HepG2 (cell line): ENCODE results near the gene RAB35. TPM values are rescaled to one million over a fixed set of nuclear protein-coding genes. Genes with fewer than 3 reads are reported as not detected.

Experiments
- ATAC-seq: fragments of 200-7000 bp; cut with Tn5 transposase; 3 replicates; pipeline ENCODE4 v1.9.1; 2020; ENCODE audit warnings: mild to moderate bottlenecking, moderate library complexity
- BruUV-seq: library from RNA; stranded (reverse); fragments of 400-500 nt; replicated peaks from 2 replicates; lab custom pipeline; 2021; lab: Mats Ljungman, UMichigan
- CTCF ChIA-PET: fragments of 300-600 bp; formaldehyde crosslinking; extraction: SDS; loops from one replicate; lab custom pipeline; 2021; ENCODE audit warnings: low total read pairs, inconsistent platforms, low intra/inter-chr PET ratio; lab: Yijun Ruan, JAX
- POLR2A ChIA-PET: fragments of 350-600 bp; sonication (Branson Sonifier 250); formaldehyde crosslinking; loops from one replicate; lab custom pipeline; 2020; ENCODE audit warnings: antibody characterized with exemption, inconsistent platforms; lab: Yijun Ruan, JAX
- DNase-seq: peaks from one replicate; pipeline ENCODE4 v3.0.0-alpha.2; 2015; ENCODE audit warnings: low spot score
- FAIRE-seq: peaks from 3 replicates; lab custom pipeline; 2011; peaks lifted over from hg19 to GRCh38; lab: Jason Lieb, UNC
- H2AFZ ChIP-seq: one replicate; pipeline ENCODE4 v1.6.1; 2011; ENCODE audit warnings: low read length, inconsistent platforms
- H3K27ac ChIP-seq: fragments of 300-600 bp; 3 replicates; pipeline ENCODE4 v1.8.0; 2011; ENCODE audit warnings: mixed run types, mild to moderate bottlenecking, mixed read lengths, low read length, inconsistent platforms; ENCODE audit not compliant: insufficient read depth; ENCODE audit errors: extremely low read length
- H3K27me3 ChIP-seq, 2 experiments: fragments of 200-600 bp in 1 of 2; 2 replicates in 1 of 2; 3 replicates in 1 of 2; pipeline versions ENCODE4 v1.6.0 to v1.8.0; 2011; ENCODE audit warnings: low read length in 2 of 2, mild to moderate bottlenecking in 2 of 2, moderate library complexity in 2 of 2, inconsistent platforms in 1 of 2; ENCODE audit not compliant: insufficient read depth in 2 of 2, control insufficient read depth in 1 of 2
- H3K36me3 ChIP-seq, 2 experiments: fragments of 200-600 bp in 1 of 2; replicated peaks in 1 of 2; 2 replicates in 1 of 2; 3 replicates in 1 of 2; pipeline versions ENCODE4 v1.5.1 to v1.8.0; 2011; ENCODE audit warnings: low read length in 2 of 2, inconsistent platforms in 1 of 2; ENCODE audit not compliant: insufficient read depth in 2 of 2, control insufficient read depth in 1 of 2
- H3K4me1 ChIP-seq: 2 replicates; pipeline ENCODE4 v1.5.1; 2012; ENCODE audit warnings: low read length, inconsistent platforms; ENCODE audit not compliant: insufficient read depth
- H3K4me2 ChIP-seq: 2 replicates; pipeline ENCODE4 v1.6.0; 2011; ENCODE audit warnings: low read depth, low read length, inconsistent platforms
- H3K4me3 ChIP-seq, 3 experiments: fragments of 200-600 bp in 1 of 3; sonication (generic), shearing (Covaris generic) in 1 of 3; replicated peaks in 1 of 3; 2 replicates each; pipeline ENCODE4 v1.5.1; 2011 to 2016; ENCODE audit warnings: low read length in 3 of 3, inconsistent platforms in 2 of 3, low read depth in 2 of 3, mild to moderate bottlenecking in 2 of 3, control low read depth in 1 of 3, mixed read lengths in 1 of 3; ENCODE audit not compliant: insufficient read depth in 1 of 3
- H3K79me2 ChIP-seq: one replicate; pipeline ENCODE4 v1.6.1; 2011; ENCODE audit warnings: low read length, inconsistent platforms; ENCODE audit not compliant: insufficient read depth
- H3K9ac ChIP-seq: 2 replicates; pipeline ENCODE4 v1.6.0; 2011; ENCODE audit warnings: mild to moderate bottlenecking, low read depth, low read length, inconsistent platforms; ENCODE audit not compliant: insufficient read depth
- H3K9me3 ChIP-seq: 2 replicates; pipeline ENCODE4 v1.5.1; 2012; ENCODE audit warnings: mild to moderate bottlenecking, low read length
- H4K20me1 ChIP-seq: 2 replicates; pipeline ENCODE4 v1.6.0; 2011; ENCODE audit warnings: inconsistent platforms, mild to moderate bottlenecking, low read length, moderate library complexity; ENCODE audit not compliant: insufficient read depth
- CEBPB ChIP-seq: IDR thresholded peaks from 2 replicates; pipeline ENCODE4 v1.6.1; 2011; ENCODE audit warnings: low read depth, low read length, improper control_type of control experiment, borderline replicate concordance
- DMAP1 ChIP-seq: IDR thresholded peaks from 2 replicates; pipeline ENCODE4 v1.6.1; 2016
- MAFF ChIP-seq: IDR thresholded peaks from 2 replicates; pipeline ENCODE4 v1.6.1; 2011; ENCODE audit warnings: low read depth, low read length, improper control_type of control experiment
- MEIS1 ChIP-seq: sonication (generic); formaldehyde crosslinking; IDR thresholded peaks from 2 replicates; pipeline ENCODE4 v1.9.0; 2021; ENCODE audit warnings: mild to moderate bottlenecking, missing genetic modification reagents, moderate library complexity, borderline replicate concordance
- PITX1 ChIP-seq: sonication (generic); formaldehyde crosslinking; IDR thresholded peaks from 2 replicates; pipeline ENCODE4 v1.5.1; 2020; ENCODE audit warnings: mild to moderate bottlenecking, missing genetic modification reagents
- SKIL ChIP-seq: sonication (generic); formaldehyde crosslinking; IDR thresholded peaks from 2 replicates; pipeline ENCODE4 v1.8.0; 2022; ENCODE audit warnings: missing genetic modification reagents, mild to moderate bottlenecking, moderate library complexity, borderline replicate concordance
- SNAI1 ChIP-seq: sonication (generic); formaldehyde crosslinking; IDR thresholded peaks from 2 replicates; pipeline ENCODE4 v1.5.0; 2020; ENCODE audit warnings: mild to moderate bottlenecking, missing genetic modification reagents, borderline replicate concordance
- ZFP41 ChIP-seq: sonication (generic); formaldehyde crosslinking; IDR thresholded peaks from 2 replicates; pipeline ENCODE4 v1.4.0; 2020; ENCODE audit warnings: mild to moderate bottlenecking, missing genetic modification reagents, borderline replicate concordance
- ZNF232 ChIP-seq: sonication (generic); formaldehyde crosslinking; IDR thresholded peaks from 2 replicates; pipeline ENCODE4 v1.4.0; 2020; ENCODE audit warnings: missing genetic modification reagents, borderline replicate concordance
- ZNF740 ChIP-seq: sonication (generic); formaldehyde crosslinking; IDR thresholded peaks from 2 replicates; pipeline ENCODE4 v1.4.0; 2020; ENCODE audit warnings: missing genetic modification reagents
- ZNF775 ChIP-seq: sonication (generic); formaldehyde crosslinking; IDR thresholded peaks from 2 replicates; pipeline ENCODE4 v1.4.0; 2020; ENCODE audit warnings: missing genetic modification reagents, mild to moderate bottlenecking, moderate library complexity, borderline replicate concordance
- ZNF782 ChIP-seq: sonication (generic); formaldehyde crosslinking; IDR thresholded peaks from 2 replicates; pipeline ENCODE4 v1.4.0; 2020; ENCODE audit warnings: missing genetic modification reagents, mild to moderate bottlenecking, borderline replicate concordance
- WGBS: methylation state at CpG from one replicate; pipeline ENCODE4 v1.1.6; 2017; ENCODE audit warnings: low lambda C conversion rate; 5-methylcytosine and 5-hydroxymethylcytosine counted together
- in situ Hi-C: cut with HindIII; loops from 2 replicates; pipeline ENCODE4 v1.10.0; 2017; ENCODE audit warnings: low pct_unique_long_range_greater_than_20kb; ENCODE audit not compliant: extremely low pct_ligation_motif_present
- intact Hi-C: fragments of 100-400 bp; cut with micrococcal nuclease; formaldehyde crosslinking; loops from one replicate; pipeline ENCODE4 v1.10.0; 2022; ENCODE audit not compliant: unreplicated experiment
- polyA plus RNA-seq, 8 experiments: library from polyadenylated mRNA; depleted of rRNA in 3 of 8; stranded (reverse) in 7 of 8; unstranded in 1 of 8; fragments of >200 nt; fragmentation: Illumina TruSeq in 4 of 8; extraction: Trizol in 4 of 8; gene quantifications; 2 replicates each; pipeline versions ENCODE4 v1.2.1 to v1.2.3, GENCODE V29; 2011 to 2016; ENCODE audit warnings: low read depth in 4 of 8, missing spikeins in 1 of 8, mixed read lengths in 1 of 8; ENCODE audit not compliant: insufficient read depth in 1 of 8
- total RNA-seq, 5 experiments: library from RNA; depleted of rRNA; stranded (reverse); fragments of >200 nt; fragmentation: Illumina TruSeq; extraction: Trizol; gene quantifications; 2 replicates each; pipeline ENCODE4 v1.2.3, GENCODE V29; 2016; ENCODE audit warnings: low read depth in 1 of 5

RAB35 gene
- total and polyA plus RNA-seq, 2 of the 13 experiments (the other 11 are each of a cell fraction or from before 2014, with no cell fraction given) = 25.2 to 29.1 TPM

- POLR2A ChIA-PET = interaction anchor here (1.3 kb wide), 1 partner anchor 63 kb away, joined by 3 read pairs; the partner anchor contains the start of gene RPLP0
These were observed 21.3 kb upstream of the RAB35 start for GRCh38 chr12:120137833-120138232.

More at GRCh38 chr12:120137833-120138232, 21.3 kb upstream of the RAB35 start:
- Histone ChIP-seq H3K79me2 (no peaks in the 10 kb centered on the region), H3K9me3 (no peaks in the 10 kb centered on the region), H3K4me3 (no peak overlapping the region), H3K36me3 (peaks cover 73 to 92% of the 10 kb centered on the region in 2 experiments), H3K27ac (no peak overlapping the region), H3K27me3 (no peaks in the 10 kb centered on the region), H4K20me1 (no peaks in the 10 kb centered on the region), H3K4me2 (no peak overlapping the region), H3K9ac (no peak overlapping the region), H3K4me1 (no peaks in the 10 kb centered on the region), H2AFZ (no peak overlapping the region)
- DNase-seq (no peak), ATAC-seq (no peak), FAIRE-seq (no peak)
- BruUV-seq = no TSS peak
- in situ Hi-C loops (no loop called here), intact Hi-C loops (no loop called here)
- no peak for TF ChIP-seq ZNF232 (CRISPR knock-in tag)
- no peak for TF ChIP-seq DMAP1
- no peak for TF ChIP-seq ZFP41 (CRISPR knock-in tag)
- TF ChIP-seq SKIL (CRISPR knock-in tag) = no peak
- no peak for TF ChIP-seq SNAI1 (CRISPR knock-in tag)
- TF ChIP-seq PITX1 (CRISPR knock-in tag) = no peak
- TF ChIP-seq MAFF = no peak
- no peak for TF ChIP-seq CEBPB
- TF ChIP-seq ZNF775 = no peak
- TF ChIP-seq ZNF782 = no peak
- no peak for TF ChIP-seq ZNF740 (CRISPR knock-in tag)
- TF ChIP-seq MEIS1 = no peak
- WGBS = 100% methylated on average over 3 of the region's 11 CpGs
- CTCF ChIA-PET = no interaction called here
